K562 (cell line): ENCODE data around the gene HOXC5. TPM values are rescaled to one million over a fixed set of nuclear protein-coding genes. Genes with fewer than 3 reads are reported as not detected.

ENCODE experiments used
- ATAC-seq: fragments of 200-7000 bp; cut with Tn5 transposase; 3 replicates; pipeline ENCODE4 v1.9.1; 2020; ENCODE audit warnings: moderate library complexity
- BruUV-seq: library from RNA; stranded (reverse); fragments of 400-500 nt; replicated peaks from 2 replicates; lab custom pipeline; 2021; lab: Mats Ljungman, UMichigan
- CTCF ChIA-PET: fragments of 300-600 bp; formaldehyde crosslinking; extraction: SDS; loops from one replicate; lab custom pipeline; 2021; ENCODE audit warnings: low intra/inter-chr PET ratio; lab: Yijun Ruan, JAX
- POLR2A ChIA-PET: fragments of 300-600, 350-650 bp; sonication (Branson Sonifier 250); formaldehyde crosslinking; extraction: SDS; loops from one replicate; lab custom pipeline; 2021; ENCODE audit warnings: antibody characterized with exemption, inconsistent platforms; lab: Yijun Ruan, JAX
- DNase-seq, 4 experiments: peaks; one replicate each; pipeline versions ENCODE4 v3.0.0 to v3.0.0-alpha.2; 2011 to 2018; ENCODE audit warnings: low spot score in 3 of 4, mixed read lengths in 3 of 4; ENCODE audit errors: extremely low read depth in 1 of 4
- FAIRE-seq: peaks from 2 replicates; lab custom pipeline; 2011; peaks lifted over from hg19 to GRCh38; lab: Jason Lieb, UNC
- H2AFZ ChIP-seq: 2 replicates; pipeline ENCODE4 v1.6.0; 2011; ENCODE audit warnings: low read depth, low read length, control low read depth, inconsistent platforms
- H3K27ac ChIP-seq: fragments of 200-600 bp; 3 replicates; pipeline ENCODE4 v1.8.0; 2011; ENCODE audit warnings: low read depth, mild to moderate bottlenecking, control low read depth, inconsistent platforms, low read length, moderate library complexity, mixed read lengths; ENCODE audit errors: extremely low read depth
- H3K27me3 ChIP-seq, 2 experiments: fragments of 300-600 bp in 1 of 2; 2 replicates in 1 of 2; 3 replicates in 1 of 2; pipeline versions ENCODE4 v1.6.0 to v1.8.0; 2011; ENCODE audit warnings: inconsistent platforms in 2 of 2, low read length in 2 of 2, mild to moderate bottlenecking in 1 of 2, mixed read lengths in 1 of 2, moderate library complexity in 1 of 2; ENCODE audit not compliant: control insufficient read depth in 2 of 2, insufficient read depth in 2 of 2
- H3K36me3 ChIP-seq: fragments of 300-600 bp; 3 replicates; pipeline ENCODE4 v1.8.0; 2011; ENCODE audit warnings: mild to moderate bottlenecking, low read length, inconsistent platforms; ENCODE audit not compliant: control insufficient read depth, insufficient read depth
- H3K4me1 ChIP-seq, 2 experiments: fragments of 200-600 bp in 1 of 2; replicated peaks in 1 of 2; 2 replicates in 1 of 2; 3 replicates in 1 of 2; pipeline versions ENCODE4 v1.5.1 to v1.8.0; 2011; ENCODE audit warnings: inconsistent platforms in 2 of 2, low read length in 2 of 2, mild to moderate bottlenecking in 1 of 2, mixed read lengths in 1 of 2, moderate library complexity in 1 of 2; ENCODE audit not compliant: control insufficient read depth in 2 of 2, insufficient read depth in 2 of 2
- H3K4me2 ChIP-seq: 2 replicates; pipeline ENCODE4 v1.6.1; 2011; ENCODE audit warnings: low read length, control low read depth, inconsistent platforms, mixed read lengths; ENCODE audit not compliant: insufficient read depth
- H3K4me3 ChIP-seq: fragments of 200-600 bp; sonication (generic), shearing (Covaris generic); 2 replicates; pipeline ENCODE4 v1.5.1; 2016; ENCODE audit warnings: control low read depth, inconsistent platforms
- H3K79me2 ChIP-seq: fragments of 200-600 bp; 3 replicates; pipeline ENCODE4 v1.8.0; 2011; ENCODE audit warnings: low read length, inconsistent platforms; ENCODE audit not compliant: control insufficient read depth, insufficient read depth
- H3K9ac ChIP-seq, 2 experiments: 2 replicates each; pipeline versions ENCODE4 v1.6.0 to v1.6.1; 2011; ENCODE audit warnings: low read depth in 2 of 2, low read length in 2 of 2, control low read depth in 1 of 2, inconsistent platforms in 1 of 2, mild to moderate bottlenecking in 1 of 2, mixed read lengths in 1 of 2; ENCODE audit not compliant: insufficient read depth in 1 of 2
- H3K9me1 ChIP-seq: one replicate; pipeline ENCODE4 v1.6.0; 2011; ENCODE audit warnings: inconsistent platforms, mild to moderate bottlenecking, low read length, moderate library complexity; ENCODE audit not compliant: control insufficient read depth, insufficient read depth
- H3K9me3 ChIP-seq: replicated peaks from 2 replicates; pipeline ENCODE4 v1.5.1; 2011; ENCODE audit warnings: low read depth, low read length, inconsistent platforms; ENCODE audit not compliant: control insufficient read depth, insufficient read depth
- H4K20me1 ChIP-seq: replicated peaks from 2 replicates; pipeline ENCODE4 v1.6.1; 2011; ENCODE audit warnings: low read length, inconsistent platforms, mixed read lengths; ENCODE audit not compliant: control insufficient read depth, insufficient read depth
- ATF3 ChIP-seq, 2 experiments: fragments of 450-650 bp in 1 of 2; sonication (generic) in 1 of 2; formaldehyde crosslinking in 1 of 2; IDR thresholded peaks in 1 of 2; conservative IDR thresholded peaks in 1 of 2; 2 replicates each; pipeline versions ENCODE4 v1.6.1 to v1.8.1; 2016 to 2023; ENCODE audit warnings: mild to moderate bottlenecking in 2 of 2, moderate library complexity in 2 of 2, inconsistent platforms in 1 of 2, missing genetic modification reagents in 1 of 2
- CXXC5 ChIP-seq: fragments of 250-450 bp; sonication (Bioruptor Pico); IDR thresholded peaks from 2 replicates; pipeline ENCODE4 v1.8.0; 2022; ENCODE audit warnings: inconsistent platforms, mild to moderate bottlenecking, moderate library complexity
- HNRNPLL ChIP-seq: fragments of 200-400 bp; formaldehyde crosslinking; IDR thresholded peaks from 2 replicates; pipeline ENCODE4 v1.6.1; 2017; ENCODE audit warnings: low read length, low read depth, mild to moderate bottlenecking; ENCODE audit not compliant: poor library complexity, severe bottlenecking
- MAX ChIP-seq: sonication (generic); formaldehyde crosslinking; IDR thresholded peaks from 2 replicates; pipeline ENCODE4 v1.9.0; 2022; ENCODE audit warnings: mild to moderate bottlenecking, missing genetic modification reagents
- RBM17 ChIP-seq: fragments of 200-400 bp; formaldehyde crosslinking; IDR thresholded peaks from 2 replicates; pipeline ENCODE4 v1.6.1; 2017; ENCODE audit warnings: low read depth, mild to moderate bottlenecking, low read length, borderline replicate concordance
- SAP30 ChIP-seq: fragments of 200-600 bp; sonication (generic); IDR thresholded peaks from 2 replicates; pipeline ENCODE4 v1.6.1; 2012; ENCODE audit warnings: borderline replicate concordance, low read depth, mild to moderate bottlenecking, moderate library complexity, low read length, control low read depth, inconsistent platforms; ENCODE audit not compliant: insufficient read depth, poor library complexity, severe bottlenecking
- SUPT5H ChIP-seq: fragments of 450-650 bp; IDR thresholded peaks from 2 replicates; pipeline ENCODE4 v1.6.1; 2016
- THRB ChIP-seq: fragments of 450-650 bp; formaldehyde crosslinking; conservative IDR thresholded peaks from 2 replicates; pipeline ENCODE4 v1.4.0; 2022; ENCODE audit warnings: mild to moderate bottlenecking, missing genetic modification characterization
- ZBTB11 ChIP-seq, 3 experiments: fragments of 200-800 bp in 1 of 3; fragments of 250-450 bp in 1 of 3; fragments of 450-650 bp in 1 of 3; sonication (Bioruptor Pico) in 1 of 3; sonication (Bioruptor generic) in 1 of 3; formaldehyde crosslinking in 1 of 3; IDR thresholded peaks; 2 replicates each; pipeline versions ENCODE4 v1.6.1 to v1.8.0; 2016 to 2022; ENCODE audit warnings: mild to moderate bottlenecking in 2 of 3, missing genetic modification characterization in 2 of 3, missing compliant biosample characterization in 1 of 3, moderate library complexity in 1 of 3
- ZNF512 ChIP-seq: IDR thresholded peaks from 2 replicates; pipeline ENCODE4 v1.6.1; 2016; ENCODE audit warnings: missing genetic modification characterization, missing compliant biosample characterization
- WGBS: fragments of 100-300 bp; shearing (Covaris generic); methylation state at CpG from one replicate; pipeline ENCODE4 v1.1.6; 2016; ENCODE audit warnings: low coverage, mixed read lengths; ENCODE audit not compliant: insufficient coverage; ENCODE audit errors: missing lambda C conversion rate; 5-methylcytosine and 5-hydroxymethylcytosine counted together
- in situ Hi-C: fragments of 300-500 bp; cut with MboI; formaldehyde crosslinking; loops from 4 replicates; pipeline ENCODE4 v1.15.0; 2018; ENCODE audit warnings: inconsistent platforms, mixed read lengths
- intact Hi-C: fragments of 100-400 bp; cut with micrococcal nuclease; formaldehyde crosslinking; loops from 2 replicates; pipeline ENCODE4 v1.14.2; 2022
- polyA plus RNA-seq, 8 experiments: library from polyadenylated mRNA; depleted of rRNA in 4 of 8; stranded (reverse) in 5 of 8; unstranded in 3 of 8; fragments of >200 nt; fragmentation: Nextera tagmentation in 2 of 8; fragmentation: Illumina TruSeq in 1 of 8; extraction: Ambion mirVana in 2 of 8; extraction: Trizol in 1 of 8; gene quantifications; 2 replicates each; pipeline versions ENCODE4 v1.2.1 to v1.2.3, GENCODE V29; 2011 to 2014; ENCODE audit warnings: inconsistent platforms in 1 of 8, missing spikeins in 1 of 8
- total RNA-seq, 7 experiments: library from RNA; depleted of rRNA in 6 of 7; stranded (reverse); fragments of >200 nt in 6 of 7; fragmentation: Illumina TruSeq in 2 of 7; extraction: Trizol in 2 of 7; gene quantifications; 2 replicates each; pipeline versions ENCODE4 v1.2.1 to v1.2.3, GENCODE V29; 2011 to 2021; ENCODE audit warnings: low replicate concordance in 1 of 7

Gene HOXC5
- total and polyA plus RNA-seq, 9 of the 15 experiments (the other 6 are each of a cell fraction or from before 2014, with no cell fraction given), result 0.10 to 0.44 (median 0.18) TPM; not detected in 4

- no peaks in the 10 kb centered on the region for H3K9me3 ChIP-seq
- intact Hi-C loops, result loop anchor here (10.0 kb wide), 1 partner anchor 278 kb away; no protein-coding TSS in a partner anchor
- TF ChIP-seq RBM17 (no peak), SUPT5H (no peak), CXXC5 (CRISPR knock-in tag) (no peak), THRB (CRISPR knock-in tag) (no peak), HNRNPLL (peak; percentile 23), MAX (CRISPR knock-in tag) (no peak), ATF3 (IDR thresholded peaks at IDR 0.05) (no peak), ATF3 (CRISPR knock-in tag; conservative IDR thresholded peaks at IDR 0.05) (no peak), ZBTB11 (CRISPR knock-in tag; IDR thresholded peaks at IDR 0.05) (no peak), ZNF512 (tag) (no peak), SAP30 (no peak)
Measured at GRCh38 chr12:54017027-54017788, 15.6 kb upstream of the HOXC5 start.

More at GRCh38 chr12:54017027-54017788, 15.6 kb upstream of the HOXC5 start:
- ChIA-PET POLR2A (interaction anchor here (0.5 to 2.1 kb wide), 12 partner anchors 9 to 354 kb away, joined by 3 to 10 read pairs (median 4); partner anchors contain the start of genes HOXC5, HOXC6 and HOXC8), CTCF (interaction anchor here (1.0 kb wide), 1 partner anchor 12 kb away, joined by 3 read pairs; no protein-coding TSS in a partner anchor)
- ATAC-seq (peak; percentile 59), DNase-seq (peak in 3 of 4 experiments; percentile 35 to 56 (median 49)), FAIRE-seq (no peak)
- TSS peak; percentile 92 for BruUV-seq
- Histone ChIP-seq H2AFZ (peak overlapping the region; percentile 97), H3K27ac (peak overlapping the region; percentile 86), H3K79me2 (peaks cover 3% of the 10 kb centered on the region; the same call in 2 of the 3 replicates), H3K9me1 (no peaks in the 10 kb centered on the region), H3K4me3 (peak overlapping the region; percentile 60), H3K4me1 (peaks cover 10 to 44% of the 10 kb centered on the region in 2 experiments), H3K27me3 (no peaks in the 10 kb centered on the region), H3K9ac (peak overlapping the region; percentile 82 to 98), H3K36me3 (no peaks in the 10 kb centered on the region), H4K20me1 (no peaks in the 10 kb centered on the region), H3K4me2 (peak overlapping the region; percentile 91)
- in situ Hi-C loops, result no loop called here
- WGBS, result 2% methylated on average over 19 of the region's 24 CpGs
